HG03432 (cell line): ENCODE data around the gene CCDC88C.

Experiments
- ATAC-seq: cut with Tn5 transposase; IDR thresholded peaks from one replicate; pipeline ENCODE4 v1.9.1; 2021; ENCODE audit warnings: mild to moderate bottlenecking, moderate library complexity; ENCODE audit not compliant: unreplicated experiment

The CCDC88C gene

DNA sequence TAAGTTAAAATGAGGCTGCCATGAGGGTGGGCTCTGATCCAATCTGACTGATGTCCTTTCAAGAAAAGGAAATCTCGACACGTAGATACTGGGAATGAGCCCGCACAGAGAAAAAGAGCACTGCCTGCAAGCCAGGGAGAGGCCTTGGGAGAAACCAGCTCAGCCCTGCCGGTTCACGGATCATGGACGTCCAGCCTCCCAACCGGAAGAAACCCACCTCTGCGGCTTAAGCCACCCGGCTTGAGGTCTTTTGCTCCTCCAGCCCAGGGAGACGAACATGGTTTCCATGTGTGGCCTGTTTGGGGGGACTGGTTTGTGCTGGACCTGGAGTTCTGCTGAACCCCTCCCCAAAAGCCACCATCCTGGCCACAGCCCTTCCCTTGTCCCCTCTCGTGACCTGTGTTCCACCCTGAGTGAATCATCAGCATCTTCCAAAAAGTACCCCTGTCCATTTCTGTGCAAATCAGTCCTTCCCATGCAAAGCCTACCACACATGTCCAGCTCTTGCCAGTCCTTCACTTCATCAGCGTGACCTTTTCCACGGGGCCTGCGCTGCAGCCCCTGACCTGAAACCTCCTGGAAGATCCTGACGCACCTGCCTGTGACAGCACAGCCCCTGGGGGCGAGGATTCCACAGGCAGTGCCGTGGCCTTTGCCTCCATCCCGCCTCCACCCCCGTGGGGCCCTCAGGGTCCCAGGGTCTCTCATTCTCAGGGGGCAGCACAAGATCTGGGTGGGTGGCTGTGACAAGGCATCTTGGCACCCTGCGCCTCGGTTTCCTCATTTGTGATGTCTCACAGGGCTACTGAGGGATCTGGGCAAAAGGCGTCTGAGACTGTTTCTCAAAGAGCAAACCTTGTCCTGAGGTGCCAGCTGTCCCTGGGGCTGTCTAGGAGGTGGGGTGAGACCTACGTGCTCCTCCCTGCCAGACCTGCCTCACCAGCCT is 121.5 kb downstream of the CCDC88C start:
- no peak for ATAC-seq

GRCh38 chr14:91295276-91295845 is 122.3 kb downstream of the CCDC88C start:
- ATAC-seq: no peak

DNA sequence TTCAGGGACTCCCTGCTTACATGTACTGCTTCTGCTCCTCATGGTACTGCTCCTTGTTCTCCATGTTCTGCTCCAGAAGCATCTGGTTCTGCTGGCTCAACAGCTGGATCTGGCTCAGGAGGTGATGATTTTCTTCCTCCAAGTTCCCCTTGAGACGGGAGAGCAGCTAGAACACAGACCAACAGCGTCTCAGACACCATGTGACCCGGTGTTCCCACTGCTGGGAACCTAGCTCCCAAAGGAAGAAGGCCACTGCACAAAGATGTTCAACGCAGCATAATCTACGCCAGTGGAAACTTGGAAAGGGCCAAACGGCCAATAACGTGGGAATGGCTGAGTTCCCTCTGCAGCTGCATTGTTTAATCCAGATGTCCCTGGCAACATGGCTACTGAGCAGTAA is 123.5 kb downstream of the CCDC88C start:
- no peak for ATAC-seq

DNA sequence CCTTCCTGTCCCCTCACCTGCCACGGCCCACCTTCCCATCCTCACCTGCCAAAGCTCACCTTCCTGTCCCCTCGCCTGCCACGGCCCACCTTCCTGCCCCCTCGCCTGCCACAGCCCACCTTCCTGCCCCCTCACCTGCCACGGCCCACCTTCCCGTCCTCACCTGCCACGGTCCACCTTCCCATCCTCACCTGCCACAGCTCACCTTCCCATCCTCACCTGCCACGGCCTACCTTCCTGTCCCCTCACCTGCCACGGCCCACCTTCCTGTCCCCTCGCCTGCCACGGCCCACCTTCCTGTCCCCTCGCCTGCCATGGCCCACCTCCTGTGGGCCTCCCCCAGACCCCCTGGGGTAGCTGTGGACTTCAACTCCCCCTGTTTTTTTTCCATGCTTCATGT is 124.3 kb downstream of the CCDC88C start:
- no peak for ATAC-seq

DNA sequence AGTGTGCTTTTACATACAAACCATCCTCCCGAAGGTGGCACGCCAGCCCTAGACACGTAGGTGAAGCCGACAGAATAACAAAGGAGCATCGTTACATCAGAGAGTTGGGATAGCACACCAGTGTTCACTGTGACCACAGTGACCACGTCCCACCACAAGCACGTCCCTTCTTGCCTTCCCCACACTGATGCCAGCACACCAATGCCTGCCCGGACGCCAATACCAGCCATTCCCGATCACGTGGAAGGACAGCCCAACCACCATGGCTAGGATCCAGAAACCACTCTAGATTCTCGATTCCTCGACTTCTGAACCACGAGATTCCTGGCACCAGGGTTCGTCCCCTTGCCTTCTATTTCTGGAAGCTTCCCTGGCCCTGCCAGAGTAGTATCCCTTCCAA is 125.1 kb downstream of the CCDC88C start:
- no peak for ATAC-seq

DNA sequence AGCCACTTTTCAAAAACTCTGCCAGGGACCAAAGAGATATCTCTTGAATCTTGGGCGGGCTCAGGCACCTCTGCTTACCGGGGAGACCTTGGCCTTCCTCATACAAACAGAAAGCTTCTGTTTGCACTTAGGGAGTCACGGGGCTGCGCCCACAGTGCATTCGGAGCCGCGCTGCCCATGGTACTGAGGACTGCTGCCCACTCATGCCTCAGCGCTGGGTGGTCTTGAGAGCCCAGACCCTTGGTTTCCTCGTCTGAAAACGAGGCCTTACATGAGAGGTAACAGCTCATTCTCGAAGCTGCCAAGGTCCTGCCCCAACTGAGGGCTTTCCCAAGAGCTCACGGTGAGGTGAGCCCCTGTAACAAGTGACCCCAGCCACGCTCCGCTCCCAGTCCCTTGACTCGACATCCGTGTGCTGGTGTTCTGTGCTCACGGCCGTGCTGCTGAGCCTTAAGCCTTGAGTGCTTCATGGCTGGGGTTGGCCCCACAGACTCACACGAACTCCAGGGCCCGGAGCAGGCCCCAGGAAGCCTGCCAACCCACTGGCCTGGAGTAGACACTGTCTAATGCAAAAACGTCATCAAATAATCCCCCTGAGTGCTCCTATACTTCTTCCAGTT is 125.7 kb downstream of the CCDC88C start:
- ATAC-seq: no peak

DNA sequence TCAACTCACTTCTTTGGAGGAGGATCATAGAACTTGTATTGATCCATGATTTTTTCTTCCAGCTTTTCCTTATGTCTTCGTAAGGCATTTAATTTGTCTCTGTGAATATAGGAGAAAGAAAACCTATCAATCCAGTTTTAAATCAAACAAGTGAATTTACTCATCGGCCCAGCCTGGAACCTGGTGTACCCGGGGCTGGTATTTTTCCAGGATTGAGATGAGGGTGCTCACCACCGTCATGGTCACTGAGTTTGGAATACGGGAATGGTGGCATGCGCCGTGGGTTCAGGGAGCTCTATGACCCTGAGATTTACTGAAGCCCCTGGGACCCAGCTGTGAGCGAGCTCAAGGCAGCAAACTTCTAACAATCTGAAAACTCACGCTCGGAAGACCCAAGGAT is 126.6 kb downstream of the CCDC88C start:
- no peak for ATAC-seq

DNA sequence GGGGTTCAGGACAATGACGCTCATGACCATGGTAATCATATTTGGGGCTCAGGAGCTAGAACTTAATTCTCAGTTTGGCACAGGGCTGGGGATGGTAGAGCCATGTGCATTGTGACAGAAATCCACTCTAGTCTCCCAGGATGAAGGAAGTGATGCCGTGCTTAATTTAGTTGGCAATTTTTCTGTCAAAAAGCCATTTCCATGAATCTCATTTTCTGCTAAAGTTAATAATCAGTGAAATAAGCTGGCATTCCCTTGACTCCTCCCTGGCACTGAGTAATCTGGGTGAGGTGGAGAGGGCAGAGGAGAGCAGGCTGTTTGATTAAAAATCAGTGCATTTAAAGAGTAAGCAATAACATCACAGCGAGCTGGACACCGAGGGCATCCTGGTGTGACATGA is 128.2 kb downstream of the CCDC88C start:
- no peak for ATAC-seq

DNA sequence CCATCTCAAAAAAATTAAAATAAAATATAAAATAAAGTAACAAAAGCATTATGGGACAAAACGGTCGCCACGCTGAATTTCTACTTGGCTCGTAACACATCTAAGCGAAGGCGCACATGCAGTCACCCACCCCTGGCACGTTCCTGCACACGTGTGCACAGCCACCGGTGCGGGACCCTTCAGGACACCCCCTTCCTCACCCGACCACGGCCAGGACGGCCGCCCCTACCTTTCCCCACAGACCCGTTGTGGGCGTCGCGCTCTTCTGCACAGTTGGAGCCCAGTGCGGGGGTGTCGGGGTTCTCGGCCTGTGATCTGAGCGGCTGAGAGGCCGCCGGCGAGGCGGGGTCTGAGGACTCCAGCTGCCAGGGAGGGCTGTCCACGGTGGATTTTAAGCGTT is 128.7 kb downstream of the CCDC88C start:
- no peak for ATAC-seq

GRCh38 chr14:91286530-91286937 is 131.1 kb downstream of the CCDC88C start:
- no peak for ATAC-seq

DNA sequence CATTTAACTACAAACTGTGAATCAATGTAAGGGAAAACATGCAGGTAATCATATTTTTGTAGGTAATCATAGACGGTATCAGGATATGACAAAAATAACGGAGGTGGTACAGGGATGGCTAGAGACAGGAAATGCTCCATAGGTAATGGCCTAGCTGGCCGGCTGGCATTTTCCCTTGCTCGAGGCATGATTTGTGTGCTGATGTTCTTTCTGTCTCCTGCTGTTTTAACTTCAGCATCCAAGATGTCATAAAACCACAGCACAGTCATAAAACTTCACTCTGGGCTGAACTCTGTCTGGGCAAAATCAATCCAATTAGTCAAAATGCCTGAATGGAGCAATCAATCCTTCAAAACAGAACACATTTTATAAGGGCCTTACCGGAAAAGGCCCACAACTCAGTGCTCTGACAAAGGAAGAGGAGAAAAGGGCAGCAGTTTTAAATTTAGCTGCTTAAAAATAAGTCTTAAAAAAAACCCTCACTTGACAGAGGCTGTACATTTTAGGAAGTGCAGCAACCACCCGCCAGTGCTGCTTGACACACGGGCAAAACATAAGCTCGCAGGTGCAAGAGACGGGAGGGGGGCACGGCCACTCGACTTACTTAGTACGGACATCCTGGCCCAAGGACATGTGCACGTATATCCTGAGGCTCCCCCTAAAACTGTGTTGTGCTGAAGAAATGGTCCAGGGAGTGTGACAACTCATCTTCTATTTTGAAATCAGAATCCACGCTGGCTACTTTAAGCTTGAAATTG is 132.7 kb downstream of the CCDC88C start:
- ATAC-seq: no peak

GRCh38 chr14:91284146-91284790 is 133.4 kb downstream of the CCDC88C start:
- no peak for ATAC-seq

DNA sequence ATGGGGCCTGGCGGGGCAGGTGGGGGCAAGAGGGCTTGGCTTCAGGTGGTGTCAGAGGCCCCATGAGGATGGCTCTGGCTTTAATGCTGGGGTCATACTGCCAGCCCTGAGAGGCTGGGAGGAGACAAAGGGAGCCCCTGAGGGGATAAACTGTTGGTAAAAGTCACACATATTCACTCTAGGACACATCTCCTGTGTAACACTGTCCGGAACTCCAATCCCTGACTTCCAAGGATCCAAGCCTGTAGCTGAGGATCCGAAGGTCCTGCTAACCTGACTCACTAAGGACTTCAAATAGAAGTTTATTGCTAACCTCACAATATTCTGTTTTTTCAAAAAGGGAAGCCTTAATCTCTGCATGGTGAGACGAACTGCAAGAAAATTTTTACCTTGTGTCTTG is 134.0 kb downstream of the CCDC88C start:
- ATAC-seq: no peak

DNA sequence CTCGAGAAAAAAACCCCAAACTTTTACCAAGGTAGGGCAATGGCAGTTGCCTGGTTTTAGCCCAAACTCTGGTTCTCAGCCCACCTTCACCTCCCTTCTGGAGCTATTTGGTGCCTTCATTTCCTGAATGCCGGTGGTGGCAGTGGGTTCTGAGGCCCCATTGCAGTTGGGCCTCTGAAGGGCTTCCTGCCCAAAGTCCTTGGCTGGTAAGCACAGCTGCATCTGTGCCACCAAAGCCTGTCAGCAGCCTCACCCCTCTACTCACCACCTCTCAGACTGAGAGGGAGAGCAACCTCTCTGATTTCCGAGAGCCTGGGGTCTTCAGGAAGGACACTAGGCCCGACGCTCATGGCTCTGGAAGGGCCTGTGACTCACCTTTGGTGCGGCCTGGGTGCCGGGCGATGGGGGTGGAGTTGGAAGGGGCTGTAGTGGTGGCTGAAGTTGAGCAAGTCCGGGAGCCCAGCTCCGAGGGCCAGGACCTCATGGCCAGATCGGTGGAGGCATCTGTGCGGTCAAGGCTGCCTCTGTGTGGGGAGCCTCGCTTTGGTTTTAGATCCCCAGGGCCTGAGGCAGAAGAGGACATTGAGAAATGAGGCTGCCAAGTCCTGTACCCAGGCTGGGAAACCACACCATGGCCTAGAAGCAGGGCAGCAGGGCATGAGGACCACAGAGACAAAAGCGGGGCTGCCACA is 134.5 kb downstream of the CCDC88C start:
- ATAC-seq: no peak

DNA sequence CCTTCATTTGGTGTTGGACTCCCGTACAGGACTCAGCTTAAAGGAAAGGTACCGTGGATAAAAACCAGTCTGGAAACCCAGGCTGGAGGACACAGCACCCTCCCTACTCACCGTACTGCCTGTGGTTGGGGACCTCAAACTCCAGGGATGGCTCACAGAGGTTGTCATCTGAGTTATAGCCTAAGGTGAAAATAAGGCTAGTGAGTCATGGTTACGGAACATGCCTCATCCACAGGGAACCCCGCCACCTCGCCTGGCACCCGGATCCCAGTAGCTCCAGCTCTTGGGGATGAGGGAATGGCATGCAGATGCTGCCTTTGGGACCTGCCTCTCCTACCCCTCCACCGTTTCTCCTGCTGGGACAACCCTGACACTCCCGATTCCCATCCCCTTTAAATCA is 136.3 kb downstream of the CCDC88C start:
- no peak for ATAC-seq

GRCh38 chr14:91280129-91280528 is 137.5 kb downstream of the CCDC88C start:
- no peak for ATAC-seq

DNA sequence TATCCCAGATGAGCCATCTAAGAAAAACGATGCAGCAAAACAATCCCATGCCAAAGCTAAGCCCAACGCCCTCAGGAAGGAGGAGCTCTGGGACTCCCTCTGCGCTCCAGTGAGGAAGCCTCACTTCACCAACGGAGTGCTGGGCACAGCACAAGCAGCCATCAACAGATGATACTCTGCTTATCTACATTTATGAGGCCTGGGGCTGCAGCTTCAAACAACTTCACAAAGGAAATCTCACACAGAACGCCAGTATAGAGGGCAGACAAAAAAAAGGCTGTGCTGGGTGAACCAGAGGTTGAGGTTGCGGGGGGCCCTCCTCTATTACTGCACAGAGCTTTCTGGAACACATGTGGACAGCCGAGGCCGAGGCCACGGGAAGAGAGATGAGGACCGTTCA is 138.3 kb downstream of the CCDC88C start:
- no peak for ATAC-seq

- ATAC-seq: no peak
Observed at GRCh38 chr14:91278383-91278715, 139.3 kb downstream of the CCDC88C start.

- ATAC-seq: no peak
Observed at GRCh38 chr14:91277546-91278382, 139.9 kb downstream of the CCDC88C start.
